NT2/D1 (cell line): ENCODE measurements around the gene FRY.

Source experiments
- DNase-seq: peaks from one replicate; pipeline ENCODE4 v3.0.0-alpha.2; 2011; ENCODE audit warnings: low read depth, low spot score
- H3K27me3 ChIP-seq: 2 replicates; pipeline ENCODE4 v1.6.0; 2011; ENCODE audit warnings: mild to moderate bottlenecking; ENCODE audit not compliant: insufficient read length, insufficient read depth
- H3K36me3 ChIP-seq: 2 replicates; pipeline ENCODE4 v1.6.1; 2011; ENCODE audit warnings: mild to moderate bottlenecking, low read length, mixed read lengths; ENCODE audit not compliant: insufficient read depth, insufficient read length
- H3K4me1 ChIP-seq: 2 replicates; pipeline ENCODE4 v1.5.1; 2011; ENCODE audit not compliant: insufficient read depth, insufficient read length
- H3K4me3 ChIP-seq: 2 replicates; pipeline ENCODE4 v1.5.1; 2011; ENCODE audit warnings: low read depth; ENCODE audit not compliant: insufficient read length
- H3K9ac ChIP-seq: 2 replicates; pipeline ENCODE4 v1.6.0; 2011; ENCODE audit warnings: low read depth; ENCODE audit not compliant: insufficient read length
- H3K9me3 ChIP-seq: 2 replicates; pipeline ENCODE4 v1.5.1; 2011; ENCODE audit warnings: mild to moderate bottlenecking, low read length; ENCODE audit not compliant: insufficient read depth
- SUZ12 ChIP-seq: IDR thresholded peaks from 2 replicates; pipeline ENCODE4 v1.6.1; 2011; ENCODE audit not compliant: insufficient read length, insufficient read depth; ENCODE audit errors: extremely low read depth
- YY1 ChIP-seq: IDR thresholded peaks from 2 replicates; pipeline ENCODE4 v1.6.1; 2011; ENCODE audit not compliant: insufficient read length, insufficient read depth
- ZNF274 ChIP-seq: IDR thresholded peaks from 2 replicates; pipeline ENCODE4 v1.6.1; 2011; ENCODE audit warnings: mild to moderate bottlenecking, low read depth, low read length

The FRY gene

DNA sequence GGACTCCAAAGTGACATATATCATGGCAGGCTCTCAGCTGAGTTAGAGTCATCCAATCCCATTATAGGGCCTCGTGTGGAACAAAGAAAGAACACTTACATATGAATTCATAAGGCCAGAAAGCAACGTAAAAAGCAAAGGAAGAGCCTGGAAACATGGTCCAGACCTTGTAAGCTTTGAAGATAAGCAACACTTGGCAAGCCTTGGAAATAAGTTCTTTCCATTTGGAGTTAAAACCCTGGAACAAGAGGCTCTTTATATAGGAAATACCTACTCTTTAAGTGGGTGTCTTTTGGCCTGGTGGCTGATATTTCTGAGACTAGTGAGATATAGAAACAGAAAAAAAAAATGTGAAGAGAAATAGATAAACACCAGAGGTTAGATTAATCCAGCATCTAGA lies 234.2 kb downstream of the FRY start:
- no peaks in the 10 kb centered on the region for H3K36me3 ChIP-seq
- no peak overlapping the region for H3K9ac ChIP-seq
- no peak overlapping the region for H3K4me3 ChIP-seq
- no peaks in the 10 kb centered on the region for H3K4me1 ChIP-seq
- no peaks in the 10 kb centered on the region for H3K27me3 ChIP-seq
- no peak for DNase-seq
- TF ChIP-seq ZNF274 (no peak), SUZ12 (no peak)
- H3K9me3 ChIP-seq: no peaks in the 10 kb centered on the region

DNA sequence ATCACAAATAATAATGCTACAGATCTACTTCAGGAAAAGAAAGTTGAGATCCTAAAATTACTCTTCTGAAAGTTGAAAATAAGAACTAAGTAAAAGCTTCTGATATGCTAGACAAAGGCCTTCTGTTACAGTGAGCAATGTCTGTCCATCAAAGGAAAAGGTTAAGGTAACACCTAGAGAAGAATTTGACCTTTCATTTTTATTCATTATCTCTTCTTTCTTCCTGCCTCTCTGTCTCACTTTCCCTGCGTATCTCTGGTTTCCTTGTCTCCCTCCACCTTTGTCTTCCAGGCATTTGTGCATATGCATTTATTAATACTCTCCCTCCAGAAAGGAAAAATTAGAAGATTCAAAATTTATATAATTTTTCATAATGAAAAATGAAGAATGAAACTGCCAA lies 234.6 kb downstream of the FRY start:
- Histone ChIP-seq H3K4me1 (no peaks in the 10 kb centered on the region), H3K9me3 (no peaks in the 10 kb centered on the region), H3K4me3 (no peak overlapping the region), H3K36me3 (no peaks in the 10 kb centered on the region), H3K9ac (no peak overlapping the region), H3K27me3 (no peaks in the 10 kb centered on the region)
- no peak for DNase-seq
- no peak for TF ChIP-seq YY1
- TF ChIP-seq ZNF274: no peak
- no peak for TF ChIP-seq SUZ12

DNA sequence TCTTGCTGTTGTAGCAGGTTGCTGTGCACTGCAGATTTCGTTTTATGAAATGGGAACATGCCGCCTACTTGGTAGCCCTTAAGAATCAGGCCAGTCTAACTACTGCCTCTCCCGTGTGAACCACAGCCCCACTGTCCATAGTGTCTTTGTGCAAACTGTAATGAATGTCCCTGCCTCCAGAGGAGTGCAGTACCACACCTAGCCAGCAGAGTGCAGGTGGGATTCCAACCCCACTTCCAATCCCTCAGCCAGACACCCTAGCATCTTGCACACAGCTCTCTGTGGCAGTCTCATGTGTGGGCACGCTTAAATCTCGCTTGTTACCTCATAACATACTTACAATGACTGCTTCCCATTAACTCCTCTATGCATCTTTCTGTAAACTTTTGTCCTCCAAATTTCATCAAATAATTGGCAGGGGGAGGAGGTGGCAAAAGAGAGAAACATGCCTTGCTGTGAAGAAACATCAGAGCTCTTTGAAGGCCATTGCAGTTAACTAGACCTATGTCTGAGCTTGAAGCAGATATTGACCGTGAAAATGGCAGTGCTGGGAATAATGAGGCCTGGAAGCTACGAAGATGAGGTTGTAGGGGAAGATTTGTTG lies 236.4 kb downstream of the FRY start:
- DNase-seq: no peak
- H3K9ac ChIP-seq: no peak overlapping the region
- TF ChIP-seq ZNF274: no peak
- no peak for TF ChIP-seq YY1
- TF ChIP-seq SUZ12: no peak
- no peaks in the 10 kb centered on the region for H3K4me1 ChIP-seq
- H3K9me3 ChIP-seq: no peaks in the 10 kb centered on the region
- H3K27me3 ChIP-seq: no peaks in the 10 kb centered on the region
- no peak overlapping the region for H3K4me3 ChIP-seq
- H3K36me3 ChIP-seq: no peaks in the 10 kb centered on the region

DNA sequence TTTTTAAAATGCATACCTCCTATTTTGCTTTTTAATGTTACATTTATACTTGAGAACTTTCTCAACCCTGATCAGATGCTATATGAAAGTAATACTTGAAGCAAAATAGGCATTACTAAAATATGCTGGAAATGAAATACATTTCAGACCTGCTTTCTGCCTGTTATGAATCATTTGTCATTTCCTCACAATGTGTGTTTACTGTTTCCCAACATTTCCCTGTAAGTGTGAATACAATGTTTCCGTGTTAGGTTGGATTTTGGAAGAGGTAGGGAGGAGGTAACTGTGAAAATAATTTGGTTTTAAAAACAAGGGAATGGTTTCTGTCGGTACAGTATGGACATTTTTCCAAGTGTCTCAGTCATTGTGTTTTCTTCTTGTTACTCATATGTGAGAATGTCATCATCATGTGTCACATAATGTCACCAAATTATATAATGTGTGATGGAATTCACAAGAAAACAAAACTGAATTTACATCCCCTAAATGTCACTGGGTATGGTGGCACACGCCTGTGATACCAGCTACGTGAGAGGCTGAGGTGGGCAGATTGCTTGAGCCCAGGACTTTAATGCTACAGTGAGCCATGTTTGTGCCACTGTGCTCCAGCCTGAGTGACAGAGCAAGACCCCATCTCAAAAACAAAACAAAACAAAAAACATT lies 240.6 kb downstream of the FRY start:
- Histone ChIP-seq H3K36me3 (no peaks in the 10 kb centered on the region), H3K9ac (no peak overlapping the region), H3K4me3 (no peak overlapping the region), H3K9me3 (no peaks in the 10 kb centered on the region), H3K27me3 (no peaks in the 10 kb centered on the region), H3K4me1 (no peaks in the 10 kb centered on the region)
- DNase-seq: no peak
- TF ChIP-seq SUZ12 (no peak), YY1 (no peak), ZNF274 (no peak)

DNA sequence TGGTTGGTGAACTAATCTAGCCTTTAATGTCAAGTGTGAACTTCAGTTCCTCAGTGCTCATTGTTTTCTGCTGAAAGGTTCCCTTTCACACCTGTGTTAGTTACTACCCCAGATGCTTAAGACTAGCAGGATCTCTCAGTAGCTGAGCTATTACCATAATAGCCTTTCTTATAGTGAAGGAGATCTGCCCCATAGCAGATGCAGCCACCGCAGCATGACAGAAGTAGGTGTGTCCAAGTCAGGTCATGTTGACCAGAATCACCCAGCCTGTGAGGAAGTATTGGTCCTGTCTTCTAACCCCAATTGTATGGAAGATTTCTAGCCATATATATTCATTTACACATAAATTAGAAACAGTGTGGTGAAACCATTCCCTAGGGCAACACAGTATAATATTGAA lies 246.3 kb downstream of the FRY start:
- Histone ChIP-seq H3K36me3 (no peaks in the 10 kb centered on the region), H3K9me3 (no peaks in the 10 kb centered on the region), H3K27me3 (no peaks in the 10 kb centered on the region), H3K4me3 (no peak overlapping the region), H3K4me1 (no peaks in the 10 kb centered on the region), H3K9ac (no peak overlapping the region)
- DNase-seq: no peak
- TF ChIP-seq YY1 (no peak), ZNF274 (no peak), SUZ12 (no peak)

DNA sequence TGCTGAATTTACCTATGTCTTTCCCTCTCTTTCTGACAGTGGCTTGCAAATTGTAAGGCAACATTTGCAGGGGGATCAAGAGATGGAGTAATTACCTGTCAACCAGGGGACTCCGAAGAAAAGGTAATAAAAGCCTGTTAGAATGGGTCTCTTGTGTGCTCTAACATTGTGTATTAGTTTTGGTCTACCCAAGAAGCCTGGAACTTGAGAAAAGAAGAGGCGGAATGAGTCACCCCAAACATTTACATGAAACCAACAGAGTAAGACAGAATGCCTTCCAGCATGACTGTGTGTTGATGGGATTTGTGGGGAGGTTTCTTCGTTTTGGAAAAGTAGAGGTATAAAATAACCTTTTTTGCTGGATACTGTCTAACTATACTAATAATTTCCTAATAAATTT lies 246.9 kb downstream of the FRY start:
- Histone ChIP-seq H3K9me3 (no peaks in the 10 kb centered on the region), H3K4me3 (no peak overlapping the region), H3K36me3 (no peaks in the 10 kb centered on the region), H3K27me3 (no peaks in the 10 kb centered on the region), H3K9ac (no peak overlapping the region), H3K4me1 (no peaks in the 10 kb centered on the region)
- TF ChIP-seq SUZ12 (no peak), ZNF274 (no peak), YY1 (no peak)
- peak; percentile 3 for DNase-seq

DNA sequence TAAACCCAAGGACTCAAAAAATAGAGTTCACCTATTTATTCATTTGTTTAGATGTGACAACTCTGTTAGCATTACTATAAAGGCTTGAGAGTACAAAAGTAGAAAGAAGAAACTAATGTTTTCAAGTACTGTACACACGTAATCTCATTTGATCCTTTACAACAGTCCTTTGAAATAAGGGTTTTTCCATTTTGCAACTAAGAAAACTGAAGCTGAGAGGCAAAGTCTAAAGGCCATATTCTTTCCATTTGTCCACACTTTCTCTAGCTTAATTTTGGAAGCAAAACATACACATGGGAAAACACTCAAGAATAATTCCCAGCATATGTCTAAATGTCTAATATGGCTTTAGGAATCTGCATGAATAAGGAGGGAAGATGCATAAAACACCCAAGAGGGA lies 249.5 kb downstream of the FRY start:
- Histone ChIP-seq H3K4me1 (no peaks in the 10 kb centered on the region), H3K9ac (no peak overlapping the region), H3K9me3 (no peaks in the 10 kb centered on the region), H3K27me3 (no peaks in the 10 kb centered on the region), H3K36me3 (no peaks in the 10 kb centered on the region), H3K4me3 (no peak overlapping the region)
- DNase-seq: no peak
- no peak for TF ChIP-seq ZNF274
- TF ChIP-seq SUZ12: no peak
- TF ChIP-seq YY1: no peak
